IPS-15b (cell line): ENCODE data around the gene IL12RB1.

ENCODE experiments used
- H3K27me3 ChIP-seq: one replicate; pipeline ENCODE4 v1.6.1; 2013; ENCODE audit warnings: low read length; ENCODE audit not compliant: control insufficient read depth, insufficient read depth
- H3K36me3 ChIP-seq: one replicate; pipeline ENCODE4 v1.6.1; 2013; ENCODE audit warnings: low read length; ENCODE audit not compliant: control insufficient read depth, insufficient read depth
- H3K4me1 ChIP-seq: one replicate; pipeline ENCODE4 v1.6.1; 2013; ENCODE audit warnings: mild to moderate bottlenecking, low read length; ENCODE audit not compliant: control insufficient read depth, insufficient read depth
- H3K4me3 ChIP-seq: one replicate; pipeline ENCODE4 v1.5.1; 2013; ENCODE audit warnings: low read depth, low read length
- H3K9ac ChIP-seq: one replicate; pipeline ENCODE4 v1.6.1; 2013; ENCODE audit warnings: low read depth, mild to moderate bottlenecking, low read length
- H3K9me3 ChIP-seq: one replicate; pipeline ENCODE4 v1.6.1; 2013; ENCODE audit warnings: mild to moderate bottlenecking, low read length; ENCODE audit not compliant: control insufficient read depth, insufficient read depth

IL12RB1 gene

GRCh38 chr19:18086590-18087138 is at the start of gene IL12RB1:
Gene IL12RB1, minus strand, starts transcription at chr19:18086934. Its CDS starts 111 bp downstream, at chr19:18086823.
- Histone ChIP-seq H3K27me3 (no peaks in the 10 kb centered on the region), H3K4me1 (no peaks in the 10 kb centered on the region), H3K36me3 (no peaks in the 10 kb centered on the region), H3K9ac (no peak within 1 kb of the TSS), H3K9me3 (no peaks in the 10 kb centered on the region), H3K4me3 (no peak within 1 kb of the TSS)

DNA sequence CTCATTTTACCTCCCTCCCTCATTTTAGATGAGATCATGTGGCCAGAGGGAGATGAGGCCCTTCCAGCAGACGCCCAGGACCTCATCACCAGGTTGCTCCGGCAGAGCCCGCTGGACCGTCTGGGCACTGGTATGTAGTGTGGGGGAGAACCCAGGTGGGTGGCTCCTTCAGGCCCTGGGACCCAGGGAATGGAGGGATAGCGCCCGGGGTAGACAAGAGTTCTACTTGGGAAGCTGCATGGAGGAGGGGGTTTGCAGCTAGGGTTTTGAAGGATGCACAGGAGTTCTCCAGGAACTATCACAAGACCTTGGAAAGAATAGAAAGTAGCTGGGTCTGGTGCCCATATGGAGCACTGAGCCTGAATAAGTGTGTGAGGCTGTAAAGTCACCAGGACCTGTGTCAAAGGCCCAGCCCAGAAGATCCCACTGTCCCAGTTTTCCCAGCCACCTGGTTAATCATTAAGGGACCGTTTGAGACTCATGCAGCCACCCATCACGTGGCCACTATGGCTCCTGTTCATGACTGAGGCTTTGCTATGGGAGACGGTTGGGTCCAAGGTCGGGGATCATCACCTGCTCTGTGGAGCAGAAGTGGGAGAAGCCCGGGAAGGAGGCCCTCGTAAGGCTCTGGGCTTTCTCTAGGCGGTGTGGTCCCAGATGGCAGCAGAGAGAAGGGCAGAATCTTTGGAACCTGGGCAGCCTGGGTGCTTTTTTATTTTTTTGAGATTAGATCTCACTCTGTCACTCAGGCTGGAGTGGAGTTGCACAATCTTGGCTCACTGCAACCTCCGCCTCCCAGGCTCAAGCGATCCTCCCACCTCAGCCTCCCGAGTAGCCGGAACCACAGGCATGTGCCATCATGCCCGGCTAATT is 49.2 kb upstream of the IL12RB1 start:
- Histone ChIP-seq H3K4me1 (no peaks in the 10 kb centered on the region), H3K9me3 (no peaks in the 10 kb centered on the region), H3K27me3 (no peaks in the 10 kb centered on the region), H3K4me3 (no peak overlapping the region), H3K36me3 (peaks cover 18% of the 10 kb centered on the region), H3K9ac (no peak overlapping the region)

DNA sequence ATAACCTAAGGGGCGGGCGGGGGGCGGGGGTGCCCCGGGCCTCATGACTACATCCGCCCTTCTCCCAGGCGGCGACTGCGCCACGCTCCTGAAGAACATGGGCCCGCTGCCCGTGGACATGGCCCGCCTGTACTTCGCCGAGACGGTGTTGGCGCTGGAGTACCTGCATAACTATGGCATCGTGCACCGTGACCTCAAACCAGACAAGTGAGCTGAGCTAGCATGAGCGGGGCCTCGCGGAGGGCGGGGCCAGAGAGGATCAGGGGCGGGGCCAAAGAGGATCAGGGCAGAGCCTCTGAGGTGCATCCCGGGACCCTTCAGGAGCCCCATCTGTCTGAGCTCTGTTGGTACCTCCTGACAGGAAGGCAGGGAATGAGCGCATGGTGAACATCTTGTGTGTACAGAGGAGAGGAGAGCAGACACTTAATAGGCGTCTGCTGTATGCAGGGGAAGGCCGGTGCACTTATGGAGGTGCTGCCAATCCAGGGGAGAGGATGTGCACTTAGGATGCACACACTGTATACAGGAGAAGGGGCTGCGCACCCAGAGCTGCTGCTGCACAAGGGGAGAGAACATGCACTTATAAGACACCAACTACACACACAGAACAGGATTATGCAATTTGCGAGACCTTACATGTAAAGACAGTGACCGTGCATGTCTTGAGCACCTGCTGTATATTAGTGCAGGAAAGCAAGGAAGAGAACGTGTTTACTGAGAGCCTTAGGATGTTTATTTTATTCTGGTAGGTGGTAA is 45.3 kb upstream of the IL12RB1 start:
- Histone ChIP-seq H3K36me3 (peaks cover 35% of the 10 kb centered on the region), H3K9ac (no peak overlapping the region), H3K27me3 (no peaks in the 10 kb centered on the region), H3K9me3 (no peaks in the 10 kb centered on the region), H3K4me1 (no peaks in the 10 kb centered on the region), H3K4me3 (no peak overlapping the region)

- Histone ChIP-seq H3K27me3 (no peaks in the 10 kb centered on the region), H3K4me3 (no peak overlapping the region), H3K36me3 (peaks cover 37% of the 10 kb centered on the region), H3K4me1 (no peaks in the 10 kb centered on the region), H3K9ac (no peak overlapping the region), H3K9me3 (no peaks in the 10 kb centered on the region)
Measured at GRCh38 chr19:18130523-18131242, 43.9 kb upstream of the IL12RB1 start.

GRCh38 chr19:18128805-18129204 is 42.1 kb upstream of the IL12RB1 start:
- H3K36me3 ChIP-seq: peaks cover 43% of the 10 kb centered on the region
- no peak overlapping the region for H3K9ac ChIP-seq
- no peaks in the 10 kb centered on the region for H3K4me1 ChIP-seq
- no peak overlapping the region for H3K4me3 ChIP-seq
- H3K9me3 ChIP-seq: no peaks in the 10 kb centered on the region
- H3K27me3 ChIP-seq: no peaks in the 10 kb centered on the region

DNA sequence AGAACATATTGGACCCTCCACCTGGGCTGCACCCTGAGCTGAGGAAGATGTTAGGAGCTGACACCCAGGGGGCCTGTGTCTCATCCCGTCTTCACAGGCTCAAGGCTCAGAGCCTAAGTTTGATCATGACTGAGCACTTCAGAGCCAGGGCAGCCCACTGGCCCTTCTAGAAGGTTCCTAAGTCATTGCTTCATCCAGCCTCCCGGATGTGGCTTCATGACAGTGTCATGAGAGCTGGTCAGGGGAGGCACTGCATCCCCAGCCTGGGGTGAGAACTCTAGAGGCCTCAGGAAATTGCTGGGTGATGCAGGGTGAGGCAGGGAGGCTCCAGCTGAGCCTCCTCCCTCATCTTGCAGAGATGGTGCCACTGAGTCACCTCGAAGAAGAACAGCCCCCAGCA is 41.3 kb upstream of the IL12RB1 start:
- peaks cover 47% of the 10 kb centered on the region for H3K36me3 ChIP-seq

DNA sequence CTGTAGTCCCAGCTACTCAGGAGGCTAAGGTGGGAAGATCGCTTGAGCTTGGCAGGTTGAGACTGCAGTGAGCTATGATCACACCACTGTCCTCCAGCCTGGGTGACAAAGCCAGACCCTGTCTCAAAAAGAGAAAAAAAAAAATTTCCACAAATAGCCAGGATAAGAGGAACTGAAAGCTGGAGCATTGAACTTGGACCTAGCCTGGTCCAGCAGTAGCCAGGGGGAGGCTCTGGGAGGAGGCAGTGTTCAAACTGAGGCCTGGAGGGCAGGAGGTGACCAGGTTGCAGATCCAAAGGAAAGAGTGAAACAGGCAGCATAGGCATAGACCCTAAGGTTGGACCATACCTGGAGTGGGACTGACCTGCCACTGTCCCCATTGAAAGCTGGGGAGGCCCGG is 39.4 kb upstream of the IL12RB1 start:
- Histone ChIP-seq H3K27me3 (no peaks in the 10 kb centered on the region), H3K9me3 (no peaks in the 10 kb centered on the region), H3K4me1 (no peaks in the 10 kb centered on the region), H3K36me3 (peaks cover 43% of the 10 kb centered on the region), H3K9ac (no peak overlapping the region), H3K4me3 (no peak overlapping the region)

More for the DNA sequence above, 41.3 kb upstream of the IL12RB1 start:
- H3K4me1 ChIP-seq: no peaks in the 10 kb centered on the region
- H3K9me3 ChIP-seq: no peaks in the 10 kb centered on the region
- no peak overlapping the region for H3K9ac ChIP-seq
- no peaks in the 10 kb centered on the region for H3K27me3 ChIP-seq
- H3K4me3 ChIP-seq: no peak overlapping the region

GRCh38 chr19:18123819-18124218 is 37.1 kb upstream of the IL12RB1 start:
- Histone ChIP-seq H3K4me1 (no peaks in the 10 kb centered on the region), H3K27me3 (no peaks in the 10 kb centered on the region), H3K4me3 (no peak overlapping the region), H3K36me3 (peaks cover 29% of the 10 kb centered on the region), H3K9me3 (no peaks in the 10 kb centered on the region), H3K9ac (no peak overlapping the region)

- no peak overlapping the region for H3K4me3 ChIP-seq
- H3K9me3 ChIP-seq: no peaks in the 10 kb centered on the region
- peaks cover 23% of the 10 kb centered on the region for H3K36me3 ChIP-seq
- H3K4me1 ChIP-seq: no peaks in the 10 kb centered on the region
- no peak overlapping the region for H3K9ac ChIP-seq
- peaks cover 4% of the 10 kb centered on the region for H3K27me3 ChIP-seq
Measured at GRCh38 chr19:18122860-18123795, 36.4 kb upstream of the IL12RB1 start.

DNA sequence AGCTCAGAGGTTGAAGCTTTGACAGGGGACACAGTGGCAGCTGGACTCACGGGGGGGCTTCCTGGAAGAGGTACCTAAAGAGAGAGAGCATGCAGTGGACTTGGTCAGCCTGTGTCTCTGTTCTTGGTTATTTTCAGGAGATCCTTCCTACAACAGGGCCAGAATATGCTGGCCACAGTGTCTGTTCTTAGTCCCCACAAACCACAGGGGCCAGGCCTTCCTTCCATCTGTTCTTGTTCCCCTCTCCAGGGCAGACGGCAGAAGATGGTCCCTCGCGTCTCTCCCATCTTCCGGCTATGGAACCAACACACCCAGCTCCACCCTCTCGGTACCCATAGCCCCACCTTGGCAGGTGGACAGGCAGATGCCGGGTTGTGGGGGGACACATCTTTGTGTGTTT is 35.7 kb upstream of the IL12RB1 start:
- no peak overlapping the region for H3K9ac ChIP-seq
- peaks cover 20% of the 10 kb centered on the region for H3K36me3 ChIP-seq
- H3K4me1 ChIP-seq: no peaks in the 10 kb centered on the region
- H3K27me3 ChIP-seq: peaks cover 4% of the 10 kb centered on the region
- no peaks in the 10 kb centered on the region for H3K9me3 ChIP-seq
- H3K4me3 ChIP-seq: no peak overlapping the region
